HUDEP-2 (cell line): ENCODE measurements around the gene RPL38.

Experiments used
- DNase-seq, 76 experiments: peaks; one replicate each; lab custom pipeline; 2025; ENCODE audit not compliant: unreplicated experiment in 76 of 76; lab: John Stamatoyannopoulos, UW

Gene RPL38

GRCh38 chr17:74206332-74206818, 2.9 kb downstream of the RPL38 start:
- no peak for DNase-seq

GRCh38 chr17:74210191-74211140, 7.0 kb downstream of the RPL38 start:
- DNase-seq = peak in 65 of 76 experiments; percentile 2 to 84 (median 51)

DNA sequence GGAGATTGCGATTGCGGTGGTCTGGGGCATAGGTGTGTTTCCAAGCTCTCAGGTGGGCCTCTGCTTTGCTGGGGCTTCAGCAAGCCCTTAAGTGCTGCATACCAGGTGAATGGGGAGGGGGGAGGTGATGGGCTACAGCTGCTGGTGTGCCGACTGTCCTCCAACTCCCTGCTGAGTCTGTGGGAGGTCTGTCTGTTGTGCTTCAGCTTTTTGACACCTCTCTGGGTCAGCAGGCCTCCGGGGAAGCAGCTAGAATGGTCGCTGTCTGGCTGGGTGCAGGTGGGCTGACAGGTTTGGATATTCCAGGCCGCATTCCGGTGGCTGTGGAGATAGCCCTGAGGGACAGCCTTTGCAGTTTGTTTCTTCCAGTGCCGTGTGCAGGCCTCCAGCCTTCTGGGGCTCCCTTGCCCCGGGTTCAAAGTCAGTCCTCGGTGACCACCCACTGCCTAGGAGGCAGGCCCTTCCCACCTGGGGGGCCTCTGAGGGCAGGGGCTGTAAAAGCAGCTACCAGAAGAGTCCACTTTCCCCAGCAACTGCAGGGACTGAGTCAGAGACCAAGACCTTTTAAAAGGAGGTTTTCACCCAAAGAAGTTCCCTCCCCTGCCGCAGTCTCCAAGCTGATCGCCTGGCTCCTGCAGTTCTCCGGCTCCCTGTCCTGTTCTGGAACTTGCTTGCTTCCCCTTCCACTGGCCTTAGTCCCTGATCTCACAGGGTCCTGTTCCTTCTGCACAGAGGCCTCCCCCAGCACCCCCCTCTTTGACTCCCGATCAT, 7.8 kb downstream of the RPL38 start:
- peak in 8 of 76 experiments; percentile 7 to 51 (median 28) for DNase-seq

DNA sequence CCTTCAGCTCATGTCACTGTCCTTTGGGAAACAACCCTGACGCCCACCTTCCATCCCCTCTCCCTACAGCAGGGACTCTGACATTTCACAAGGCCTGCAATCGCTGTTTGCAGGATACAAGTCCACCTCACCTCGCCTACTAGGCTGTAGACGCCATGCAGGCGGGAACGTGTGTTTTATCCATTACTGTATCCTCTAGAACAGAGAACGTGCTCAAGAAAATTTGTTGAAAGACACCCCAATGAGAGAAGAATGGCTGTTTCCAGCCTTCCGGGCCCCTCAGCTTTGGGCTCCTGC, 8.4 kb downstream of the RPL38 start:
- peak in 3 of 76 experiments; percentile 20 to 27 (median 22) for DNase-seq

DNA sequence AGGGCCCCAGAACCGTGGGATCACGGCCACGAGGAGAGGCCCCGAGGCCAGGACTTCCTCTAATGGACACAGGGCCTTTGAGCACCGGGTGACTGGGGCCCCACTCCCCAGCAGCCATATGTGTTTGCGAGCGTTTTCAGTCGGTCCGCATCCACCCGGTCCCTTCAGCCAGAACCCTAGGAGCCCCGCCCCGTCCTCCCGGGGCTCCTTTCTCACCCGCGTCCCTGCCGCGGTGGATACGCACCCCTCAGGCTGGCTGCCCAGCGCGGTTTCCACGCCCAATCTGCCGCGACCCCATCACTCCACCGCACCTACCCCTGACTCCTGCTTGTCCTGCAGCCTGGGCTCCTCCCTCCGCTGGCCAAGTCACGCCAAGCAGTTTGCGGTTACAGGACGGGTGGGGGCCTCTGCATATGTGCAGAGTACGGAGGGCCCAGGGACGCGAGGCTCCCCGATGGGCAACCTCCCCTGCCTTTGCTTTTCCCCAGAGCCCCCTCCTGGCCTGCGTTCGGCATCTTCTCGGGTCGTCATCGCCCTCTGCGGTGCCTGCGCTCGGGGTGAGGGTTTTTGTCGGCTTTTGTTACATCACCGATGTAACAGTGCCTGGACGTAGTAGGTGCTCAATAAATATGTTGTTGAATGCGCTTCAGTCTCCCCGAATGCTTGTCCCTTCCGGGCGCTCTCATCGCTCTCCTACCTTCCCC, 8.9 kb downstream of the RPL38 start:
- peak in 50 of 76 experiments; percentile 5 to 59 (median 35) for DNase-seq

GRCh38 chr17:74212913-74213791, 9.7 kb downstream of the RPL38 start, which contains the start of gene TTYH2:
TSS of gene TTYH2 (plus strand) at chr17:74213571. CDS start at chr17:74213588, 17 bp downstream.
- peak in 74 of 76 experiments; percentile 38 to 92 (median 81) for DNase-seq

GRCh38 chr17:74213861-74214391, 10.4 kb downstream of the RPL38 start:
- DNase-seq = no peak

DNA sequence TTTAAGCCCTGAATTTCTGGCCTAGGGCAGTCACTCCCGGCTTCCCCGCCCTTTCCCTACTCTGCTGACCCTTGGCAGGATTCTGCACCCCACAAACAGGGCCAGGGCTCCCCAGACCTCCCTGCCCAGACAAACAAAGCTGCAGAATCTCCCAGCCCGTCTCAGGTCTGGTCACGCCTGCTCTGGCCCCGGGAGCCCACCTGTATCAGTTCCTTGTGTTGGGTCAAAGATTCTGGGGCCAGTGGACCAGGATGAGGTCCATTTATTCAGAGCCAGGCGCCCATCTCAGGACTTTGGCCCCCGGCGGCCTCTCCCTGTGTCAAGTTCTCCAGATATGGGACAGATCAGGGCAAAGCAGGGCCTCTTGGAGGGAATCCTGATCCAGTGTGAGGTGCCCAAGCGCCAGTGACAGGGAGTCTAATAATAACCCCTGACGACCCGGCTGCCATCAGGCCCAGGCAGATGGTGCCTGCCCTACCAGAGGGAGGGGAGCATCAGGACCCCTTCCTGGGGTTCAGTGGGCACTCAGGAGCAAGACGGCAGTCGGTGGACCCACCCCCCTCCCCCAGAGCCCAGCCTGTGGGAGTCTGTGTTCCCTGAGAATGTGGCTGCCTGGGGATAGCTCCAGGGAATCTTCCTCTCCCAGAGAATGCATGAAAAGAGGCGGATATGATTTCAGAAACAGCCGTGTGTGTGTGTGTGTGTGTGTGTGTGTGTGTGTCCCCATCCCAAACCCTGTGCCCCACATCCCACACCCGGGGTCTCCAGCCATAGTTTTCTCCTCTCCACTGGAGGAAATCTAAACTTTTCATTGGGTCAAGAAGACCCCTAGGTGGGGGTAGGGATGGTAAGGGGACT, 11.2 kb downstream of the RPL38 start:
- DNase-seq = no peak

GRCh38 chr17:74215342-74215727, 11.9 kb downstream of the RPL38 start:
- no peak for DNase-seq

- DNase-seq = no peak
Observed at GRCh38 chr17:74216505-74216904, 13.0 kb downstream of the RPL38 start.

GRCh38 chr17:74217037-74217730, 13.7 kb downstream of the RPL38 start:
- DNase-seq = no peak

- DNase-seq = no peak
Observed at GRCh38 chr17:74217888-74218287, 14.4 kb downstream of the RPL38 start.

DNA sequence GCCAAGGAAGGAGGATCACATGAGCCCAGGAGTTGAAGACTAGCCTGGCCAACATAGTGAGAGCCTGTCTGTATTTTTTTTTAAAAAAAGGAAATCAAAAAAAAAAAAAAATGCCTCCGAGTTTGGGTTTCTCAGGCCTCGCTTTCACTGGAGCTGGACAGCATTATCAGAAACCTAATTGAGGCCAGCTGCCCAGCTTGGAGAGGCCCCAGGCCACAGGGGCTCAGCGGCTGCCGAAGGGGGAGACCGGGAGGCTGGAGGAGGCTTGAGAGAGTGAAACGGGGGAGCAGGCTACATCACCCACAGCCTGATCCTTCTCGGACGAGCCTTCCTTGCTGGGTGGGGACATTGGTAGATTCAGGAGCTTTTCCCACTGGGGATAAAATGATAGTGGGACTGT, 15.0 kb downstream of the RPL38 start:
- no peak for DNase-seq

DNA sequence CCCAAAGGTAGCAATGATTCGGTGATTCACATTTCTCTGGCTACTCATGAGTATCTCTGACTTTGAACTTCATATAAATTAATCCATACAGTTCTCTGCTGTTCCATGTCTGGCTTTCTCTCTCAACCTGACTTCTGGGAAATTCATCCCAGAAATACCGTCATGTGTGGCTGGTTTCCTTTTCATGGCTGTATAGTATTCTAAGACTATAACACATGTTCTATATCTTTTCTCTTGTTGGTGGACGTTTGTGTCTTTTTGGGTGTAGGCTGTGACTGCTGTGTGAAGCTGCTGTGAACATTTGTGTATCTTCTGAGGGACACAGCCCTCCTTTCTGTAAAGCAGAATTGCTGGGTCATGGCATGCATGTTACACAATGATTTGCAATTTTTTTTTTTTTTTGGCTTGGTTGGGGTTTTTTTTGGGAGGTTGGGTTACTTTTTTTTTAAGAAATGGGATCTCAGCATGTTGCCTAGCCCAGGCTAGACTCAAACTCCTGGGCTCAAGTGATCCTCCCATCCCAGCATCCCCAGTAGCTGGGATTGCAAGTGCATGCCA, 16.2 kb downstream of the RPL38 start:
- no peak for DNase-seq

DNA sequence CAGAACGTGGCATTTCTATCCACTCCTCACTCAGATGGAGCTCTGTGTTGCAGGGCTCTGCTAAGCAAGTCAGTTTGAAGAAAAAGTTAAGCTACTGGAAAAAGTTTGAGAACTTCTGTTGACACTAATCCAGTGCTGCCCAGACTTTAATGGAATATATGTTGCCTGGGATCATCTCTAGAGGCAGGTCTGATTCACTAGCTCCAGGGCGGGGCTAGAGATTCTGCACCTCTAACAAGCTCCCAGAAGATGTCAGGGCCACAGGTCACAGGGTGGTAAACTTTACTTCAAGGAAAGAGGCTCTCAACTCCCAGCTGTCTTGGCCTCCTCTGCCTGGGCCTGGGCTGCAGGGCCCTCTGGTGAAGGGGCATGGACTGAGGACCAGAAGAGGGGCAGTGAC, 16.7 kb downstream of the RPL38 start:
- DNase-seq = no peak

DNA sequence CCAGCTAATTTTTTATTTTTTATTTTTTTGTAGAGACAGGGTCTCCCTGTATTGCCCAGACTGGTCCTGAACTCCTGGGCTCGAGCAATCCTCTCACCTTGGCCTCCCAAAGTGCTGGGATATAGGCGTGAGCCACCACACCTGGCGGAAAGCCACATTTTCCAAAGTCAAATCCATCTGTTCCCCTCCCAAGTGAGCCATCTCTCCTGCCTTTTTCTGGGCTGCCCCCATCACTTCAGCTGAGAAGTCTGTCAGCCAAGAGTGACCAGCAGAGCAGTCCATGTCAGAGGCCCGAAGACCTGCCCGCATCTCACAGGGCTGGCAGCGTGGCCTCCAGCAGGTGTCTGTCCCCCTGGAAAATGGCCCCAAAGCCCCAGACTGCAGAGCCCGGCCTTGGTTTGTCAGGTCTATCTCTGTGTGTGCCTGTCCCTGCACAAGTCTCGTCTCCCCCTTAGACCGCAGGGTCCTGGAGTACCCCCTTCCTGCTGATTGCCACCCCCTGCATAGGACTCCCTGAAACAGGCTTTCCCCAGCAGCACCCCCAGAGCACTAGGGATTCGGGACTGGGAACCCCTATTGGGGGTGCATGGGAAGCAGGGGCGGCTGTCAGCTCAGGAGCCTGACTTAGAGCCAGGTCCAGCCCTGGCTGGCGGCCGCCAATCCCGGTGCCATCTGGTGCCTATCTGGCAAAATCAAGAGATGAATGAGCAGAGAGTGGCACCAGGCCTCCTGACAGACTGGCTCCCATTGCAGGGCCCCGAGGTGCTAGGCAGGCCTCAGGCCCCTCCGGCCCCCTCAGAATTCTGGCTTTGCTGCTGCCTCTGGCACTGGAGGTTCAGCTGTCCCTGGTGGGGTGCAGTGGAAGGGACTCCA, 17.7 kb downstream of the RPL38 start:
- DNase-seq = no peak

- no peak for DNase-seq
Observed at GRCh38 chr17:74222399-74222798, 18.9 kb downstream of the RPL38 start.
